SK-N-SH treated with all-trans-retinoic acid at 6 μM for 48 hours (cell line): ENCODE measurements around the gene TEX14.

Source experiments
- ARNTL ChIP-seq: fragments of 450-650 bp; formaldehyde crosslinking; IDR thresholded peaks from 2 replicates; pipeline ENCODE4 v1.5.0; 2020; ENCODE audit warnings: low read depth, mild to moderate bottlenecking, moderate library complexity, borderline replicate concordance
- BACH2 ChIP-seq: fragments of 250-450 bp; sonication (Bioruptor Pico); IDR thresholded peaks from 2 replicates; pipeline ENCODE4 v1.9.0; 2021; ENCODE audit warnings: mild to moderate bottlenecking, borderline replicate concordance
- CREB5 ChIP-seq: fragments of 250-450 bp; sonication (Bioruptor Pico); IDR thresholded peaks from 2 replicates; pipeline ENCODE4 v1.5.1; 2020; ENCODE audit warnings: low read depth, mild to moderate bottlenecking, moderate library complexity
- GLIS3 ChIP-seq: fragments of 250-450 bp; sonication (Bioruptor Pico); IDR thresholded peaks from 2 replicates; pipeline ENCODE4 v1.5.0; 2020; ENCODE audit warnings: mild to moderate bottlenecking, moderate library complexity
- OSR1 ChIP-seq: fragments of 250-450 bp; sonication (Bioruptor Pico); IDR thresholded peaks from 2 replicates; pipeline ENCODE4 v1.8.0; 2022; ENCODE audit warnings: moderate library complexity, mild to moderate bottlenecking, inconsistent platforms
- PATZ1 ChIP-seq: fragments of 250-450 bp; sonication (Bioruptor Pico); IDR thresholded peaks from 2 replicates; pipeline ENCODE4 v1.8.0; 2020; ENCODE audit warnings: mild to moderate bottlenecking, moderate library complexity, borderline replicate concordance
- PPARA ChIP-seq: fragments of 250-450 bp; sonication (Bioruptor Pico); IDR thresholded peaks from 2 replicates; pipeline ENCODE4 v1.5.0; 2020; ENCODE audit warnings: mild to moderate bottlenecking, borderline replicate concordance
- RARB ChIP-seq: fragments of 250-450 bp; sonication (Bioruptor Pico); IDR thresholded peaks from 2 replicates; pipeline ENCODE4 v1.8.0; 2021; ENCODE audit warnings: mild to moderate bottlenecking, moderate library complexity
- ZC3H10 ChIP-seq: fragments of 250-450 bp; sonication (Bioruptor Pico); IDR thresholded peaks from 2 replicates; pipeline ENCODE4 v1.5.1; 2021; ENCODE audit warnings: mild to moderate bottlenecking, moderate library complexity
- ZFP30 ChIP-seq: fragments of 450-650 bp; formaldehyde crosslinking; IDR thresholded peaks from 2 replicates; pipeline ENCODE4 v1.5.0; 2022; ENCODE audit warnings: mild to moderate bottlenecking, moderate library complexity
- ZNF8 ChIP-seq: fragments of 450-650 bp; formaldehyde crosslinking; IDR thresholded peaks from 2 replicates; pipeline ENCODE4 v1.5.0; 2020; ENCODE audit warnings: mild to moderate bottlenecking, moderate library complexity

- TF ChIP-seq BACH2 (CRISPR knock-in tag) (no peak), PATZ1 (no peak), ZFP30 (CRISPR knock-in tag) (no peak), OSR1 (no peak), RARB (no peak), GLIS3 (no peak), CREB5 (CRISPR knock-in tag) (no peak), PPARA (no peak), ZC3H10 (CRISPR knock-in tag) (no peak), ZNF8 (CRISPR knock-in tag) (no peak), ARNTL (no peak)
Measured at GRCh38 chr17:58557981-58558380, 133.9 kb downstream of the TEX14 start.
